HFFc6 (cell line): ENCODE results near the gene EFCAB6. TPM values are rescaled to one million over a fixed set of nuclear protein-coding genes. Genes with fewer than 3 reads are reported as not detected.

Experiments
- DNase-seq: peaks from one replicate; pipeline ENCODE4 v3.0.0-alpha.2; 2018
- H3K27ac Mint-ChIP-seq: 2 replicates; pipeline ENCODE4 v1.8.0; 2020; ENCODE audit warnings: mild to moderate bottlenecking, mixed read lengths
- H3K27me3 Mint-ChIP-seq: 2 replicates; pipeline ENCODE4 v1.8.0; 2021; ENCODE audit warnings: mild to moderate bottlenecking, moderate library complexity, mixed read lengths; ENCODE audit not compliant: insufficient read depth
- H3K36me3 Mint-ChIP-seq: 2 replicates; pipeline ENCODE4 v1.8.0; 2021; ENCODE audit warnings: low read depth, mixed read lengths
- H3K4me1 Mint-ChIP-seq: 2 replicates; pipeline ENCODE4 v1.8.0; 2020; ENCODE audit warnings: low read depth, mixed read lengths
- H3K4me3 Mint-ChIP-seq: 2 replicates; pipeline ENCODE4 v1.8.0; 2020; ENCODE audit warnings: mild to moderate bottlenecking, moderate library complexity, mixed read lengths
- H3K9me3 Mint-ChIP-seq: 2 replicates; pipeline ENCODE4 v1.8.0; 2020; ENCODE audit warnings: mild to moderate bottlenecking, mixed read lengths
- CTCF ChIP-seq: fragments of 200-600 bp; sonication (generic); IDR thresholded peaks from 2 replicates; pipeline ENCODE4 v1.5.0; 2021; ENCODE audit warnings: antibody characterized with exemption, mild to moderate bottlenecking
- total RNA-seq, 6 experiments: library from RNA; stranded (reverse); fragmentation: NEBNext Ultra II Directional; extraction: Animal tissue kit (Norgen Biotek cat#: 25700); gene quantifications; 2 replicates in 1 of 6; 3 replicates in 5 of 6; pipeline ENCODE4 v1.2.3, GENCODE V29; 2021

EFCAB6 gene
- total RNA-seq, 6 experiments from 2014 or later = 0.33 to 0.95 (median 0.64) TPM

GRCh38 chr22:43479962-43480361 lies 332.1 kb downstream of the EFCAB6 start:
- Mint-ChIP-seq H3K9me3 (peaks cover 34% of the 10 kb centered on the region), H3K36me3 (0 out of 2 replicates have a peak, but pooled peaks cover 4% of the 10 kb centered on the region), H3K4me3 (no peak overlapping the region), H3K4me1 (no peaks in the 10 kb centered on the region), H3K27ac (no peak overlapping the region), H3K27me3 (peaks cover 5% of the 10 kb centered on the region; the same call in 1 of the 2 replicates)
- no peak for TF ChIP-seq CTCF
- no peak for DNase-seq

- no peak for DNase-seq
- H3K9me3 Mint-ChIP-seq = peaks cover 39% of the 10 kb centered on the region
- H3K4me1 Mint-ChIP-seq = no peaks in the 10 kb centered on the region
- H3K4me3 Mint-ChIP-seq = no peak overlapping the region
- H3K36me3 Mint-ChIP-seq = 0 out of 2 replicates have a peak, but pooled peaks cover 4% of the 10 kb centered on the region
- no peak for TF ChIP-seq CTCF
- no peak overlapping the region for H3K27ac Mint-ChIP-seq
- H3K27me3 Mint-ChIP-seq = peaks cover 5% of the 10 kb centered on the region; the same call in 1 of the 2 replicates
Observed at GRCh38 chr22:43479301-43479950, 332.7 kb downstream of the EFCAB6 start.

Other genes with a start within 250 kb of the EFCAB6 start
- gene SULT4A1, start 50.2 kb upstream of the EFCAB6 start, total RNA-seq = not detected
- gene PNPLA5, start 79.7 kb upstream of the EFCAB6 start, total RNA-seq = not detected
- gene PNPLA3, start 111.5 kb upstream of the EFCAB6 start, total RNA-seq = 1 to 10 TPM; 3.0 to 6.5 (median 3.4) TPM
- 10 to 100 TPM; 51.6 to 57.2 (median 53.3) TPM for gene SAMM50, start 143.1 kb upstream of the EFCAB6 start, total RNA-seq
- gene PARVB, start 212.0 kb upstream of the EFCAB6 start, total RNA-seq = 10 to 100 TPM; 36.5 to 44.2 (median 38.9) TPM